HepG2 (cell line): ENCODE data around the gene GABRB1.

Source experiments
- ATAD3A ChIP-seq: sonication (generic); formaldehyde crosslinking; IDR thresholded peaks from 2 replicates; pipeline ENCODE4 v1.4.0; 2020; ENCODE audit warnings: missing genetic modification reagents
- ATF6 ChIP-seq: sonication (generic); formaldehyde crosslinking; conservative IDR thresholded peaks from 2 replicates; pipeline ENCODE4 v1.4.0; 2020; ENCODE audit warnings: missing genetic modification reagents
- ESRRA ChIP-seq: sonication (generic); formaldehyde crosslinking; IDR thresholded peaks from 2 replicates; pipeline ENCODE4 v1.5.1; 2020; ENCODE audit warnings: mild to moderate bottlenecking, low read depth, missing genetic modification reagents
- HOXA3 ChIP-seq: sonication (generic); formaldehyde crosslinking; IDR thresholded peaks from 2 replicates; pipeline ENCODE4 v1.5.0; 2020; ENCODE audit warnings: missing genetic modification reagents
- POLR2A ChIP-seq, 2 experiments: IDR thresholded peaks; 2 replicates each; pipeline ENCODE4 v1.6.1; 2011; ENCODE audit warnings: low read depth in 2 of 2, low read length in 2 of 2, mild to moderate bottlenecking in 1 of 2, moderate library complexity in 1 of 2; ENCODE audit not compliant: insufficient read depth in 1 of 2
- PRDM10 ChIP-seq: sonication (generic); formaldehyde crosslinking; IDR thresholded peaks from 2 replicates; pipeline ENCODE4 v1.4.0; 2020; ENCODE audit warnings: low read depth, missing genetic modification reagents
- RAD21 ChIP-seq: fragments of 450-650 bp; formaldehyde crosslinking; IDR thresholded peaks from 2 replicates; pipeline ENCODE4 v1.5.0; 2020; ENCODE audit warnings: mild to moderate bottlenecking
- ZBTB8A ChIP-seq: sonication (generic); formaldehyde crosslinking; IDR thresholded peaks from 2 replicates; pipeline ENCODE4 v1.4.0; 2020; ENCODE audit warnings: mild to moderate bottlenecking, low read depth, missing genetic modification reagents, borderline replicate concordance
- ZNF451 ChIP-seq: sonication (generic); formaldehyde crosslinking; IDR thresholded peaks from 2 replicates; pipeline ENCODE4 v1.5.0; 2020; ENCODE audit warnings: mild to moderate bottlenecking, missing genetic modification reagents
- ZNF513 ChIP-seq: sonication (generic); formaldehyde crosslinking; conservative IDR thresholded peaks from 2 replicates; pipeline ENCODE4 v1.5.0; 2020; ENCODE audit warnings: missing genetic modification reagents

GRCh38 chr4:47373174-47373573 lies 341.8 kb downstream of the GABRB1 start:
- TF ChIP-seq ZBTB8A: no peak
- TF ChIP-seq ESRRA (CRISPR knock-in tag): no peak
- no peak for TF ChIP-seq ATAD3A (CRISPR knock-in tag)
- TF ChIP-seq ZNF513 (CRISPR knock-in tag): no peak
- no peak for TF ChIP-seq PRDM10
- no peak for TF ChIP-seq ZNF451 (CRISPR knock-in tag)
- no peak for TF ChIP-seq RAD21 (CRISPR knock-in tag)
- TF ChIP-seq HOXA3 (CRISPR knock-in tag): no peak
- no peak for TF ChIP-seq POLR2A (IDR thresholded peaks at IDR 0.05; ENCODE audit: insufficient read depth in 1 of 2, low read depth in 2 of 2, low read length in 2 of 2)
- no peak for TF ChIP-seq ATF6 (CRISPR knock-in tag)
